ENCODE results near the gene FUT9. TPM values are rescaled to one million over a fixed set of nuclear protein-coding genes. Genes with fewer than 3 reads are reported as not detected.

The FUT9 gene
- total RNA-seq, 1 experiment from 2014 or later, result not detected

- DNase-seq (ENCODE audit: low spot score), result no peak
Observed at GRCh38 chr6:96073555-96073954, 57.8 kb downstream of the FUT9 start.

GRCh38 chr6:96074006-96074405 lies 58.2 kb downstream of the FUT9 start:
- no peak for DNase-seq (ENCODE audit: low spot score)

GRCh38 chr6:96075826-96076225 lies 60.1 kb downstream of the FUT9 start:
- no peak for DNase-seq (ENCODE audit: low spot score)

GRCh38 chr6:96086745-96087144 lies 71.0 kb downstream of the FUT9 start:
- DNase-seq (ENCODE audit: low spot score), result no peak

- no peak for DNase-seq (ENCODE audit: low spot score)
Observed at GRCh38 chr6:96089173-96089572, 73.4 kb downstream of the FUT9 start.

- DNase-seq (ENCODE audit: low spot score), result no peak
Observed at GRCh38 chr6:96094077-96094476, 78.3 kb downstream of the FUT9 start.

GRCh38 chr6:96099069-96099468 lies 83.3 kb downstream of the FUT9 start:
- DNase-seq (ENCODE audit: low spot score), result no peak

- no peak for DNase-seq (ENCODE audit: low spot score)
Observed at GRCh38 chr6:96101564-96101963, 85.8 kb downstream of the FUT9 start.

GRCh38 chr6:96104910-96105309 lies 89.1 kb downstream of the FUT9 start:
- no peak for DNase-seq (ENCODE audit: low spot score)

GRCh38 chr6:96110878-96111277 lies 95.1 kb downstream of the FUT9 start:
- no peak for DNase-seq (ENCODE audit: low spot score)

GRCh38 chr6:96116674-96117073 lies 100.9 kb downstream of the FUT9 start:
- no peak for DNase-seq (ENCODE audit: low spot score)

- DNase-seq (ENCODE audit: low spot score), result peak; percentile 3
Observed at GRCh38 chr6:96124778-96125177, 109.0 kb downstream of the FUT9 start.

GRCh38 chr6:96138406-96138805 lies 122.6 kb downstream of the FUT9 start:
- DNase-seq (ENCODE audit: low spot score), result no peak

- no peak for DNase-seq (ENCODE audit: low spot score)
Observed at GRCh38 chr6:96142142-96142541, 126.4 kb downstream of the FUT9 start.

- no peak for DNase-seq (ENCODE audit: low spot score)
Observed at GRCh38 chr6:96150431-96150830, 134.7 kb downstream of the FUT9 start.

GRCh38 chr6:96151707-96152106 lies 135.9 kb downstream of the FUT9 start:
- no peak for DNase-seq (ENCODE audit: low spot score)

- no peak for DNase-seq (ENCODE audit: low spot score)
Observed at GRCh38 chr6:96152114-96152708, 136.4 kb downstream of the FUT9 start.

GRCh38 chr6:96153775-96154174 lies 138.0 kb downstream of the FUT9 start:
- no peak for DNase-seq (ENCODE audit: low spot score)

GRCh38 chr6:96156425-96156824 lies 140.7 kb downstream of the FUT9 start:
- DNase-seq (ENCODE audit: low spot score), result peak; percentile 2

GRCh38 chr6:96157018-96157565 lies 141.3 kb downstream of the FUT9 start:
- DNase-seq (ENCODE audit: low spot score), result peak; percentile 41

GRCh38 chr6:96162711-96163120 lies 146.9 kb downstream of the FUT9 start:
- DNase-seq (ENCODE audit: low spot score), result no peak

GRCh38 chr6:96164802-96165201 lies 149.0 kb downstream of the FUT9 start:
- no peak for DNase-seq (ENCODE audit: low spot score)

- DNase-seq (ENCODE audit: low spot score), result no peak
Observed at GRCh38 chr6:96171112-96171511, 155.3 kb downstream of the FUT9 start.

- no peak for DNase-seq (ENCODE audit: low spot score)
Observed at GRCh38 chr6:96184798-96185197, 169.0 kb downstream of the FUT9 start.
